ENCODE measurements around the gene EXOC3. TPM values are rescaled to one million over a fixed set of nuclear protein-coding genes. Genes with fewer than 3 reads are reported as not detected.

EXOC3 gene
- total RNA-seq: 10 to 100 TPM; 60.5 to 61.0 TPM
- polyA plus RNA-seq: 10 to 100 TPM; 34.8 to 43.2 TPM
- long read RNA-seq, donor 1, partial matches to known transcripts: 9 of 15 reads
- long read RNA-seq, donor 1, other reads (novel, unspliced or antisense): 0 of 15 reads
- long read RNA-seq, donor 2: 0 reads
- long read RNA-seq, donor 3, partial matches to known transcripts: 0 of 3 reads
- long read RNA-seq, donor 3, other reads (novel, unspliced or antisense): 0 of 3 reads
- long read RNA-seq, donor 4, partial matches to known transcripts: 5 of 5 reads
- long read RNA-seq, donor 4, other reads (novel, unspliced or antisense): 0 of 5 reads
- long read RNA-seq, donor 5, partial matches to known transcripts: 5 of 12 reads
- long read RNA-seq, donor 5, other reads (novel, unspliced or antisense): 0 of 12 reads

- DNase-seq: peak; percentile 73 to 85 (median 76)
- Histone ChIP-seq H3K4me1 (ENCODE audit: control insufficient read depth in 5 of 5, insufficient read depth in 5 of 5, low read length in 5 of 5) (peaks cover 0 to 19% (median 4%) of the 10 kb centered on the region in 5 donors), H3K9me3 (ENCODE audit: control insufficient read depth in 4 of 4, insufficient read depth in 3 of 4, low read length in 3 of 4) (no peaks in the 10 kb centered on the region), H3K4me3 (peak within 1 kb of the TSS; percentile 99), H3K9ac (ENCODE audit: insufficient read depth in 1 of 2, low read length in 2 of 2) (peak within 1 kb of the TSS; percentile 56 to 76), H3K36me3 (ENCODE audit: control insufficient read depth in 4 of 4, insufficient read depth in 4 of 4, low read length in 4 of 4) (peaks cover 0 to 10% (median 8%) of the 10 kb centered on the region in 4 donors), H3K27me3 (ENCODE audit: control insufficient read depth in 3 of 3, insufficient read depth in 3 of 3, low read length in 2 of 3) (no peaks in the 10 kb centered on the region), H3K27ac (ENCODE audit: low read depth in 1 of 2, low read length in 1 of 2) (peak within 1 kb of the TSS; percentile 62 to 92)
- WGBS, 2 donors: 5 to 7% methylated on average over 52 to 73 of the region's 73 CpGs
- TF ChIP-seq, protein P1, sequence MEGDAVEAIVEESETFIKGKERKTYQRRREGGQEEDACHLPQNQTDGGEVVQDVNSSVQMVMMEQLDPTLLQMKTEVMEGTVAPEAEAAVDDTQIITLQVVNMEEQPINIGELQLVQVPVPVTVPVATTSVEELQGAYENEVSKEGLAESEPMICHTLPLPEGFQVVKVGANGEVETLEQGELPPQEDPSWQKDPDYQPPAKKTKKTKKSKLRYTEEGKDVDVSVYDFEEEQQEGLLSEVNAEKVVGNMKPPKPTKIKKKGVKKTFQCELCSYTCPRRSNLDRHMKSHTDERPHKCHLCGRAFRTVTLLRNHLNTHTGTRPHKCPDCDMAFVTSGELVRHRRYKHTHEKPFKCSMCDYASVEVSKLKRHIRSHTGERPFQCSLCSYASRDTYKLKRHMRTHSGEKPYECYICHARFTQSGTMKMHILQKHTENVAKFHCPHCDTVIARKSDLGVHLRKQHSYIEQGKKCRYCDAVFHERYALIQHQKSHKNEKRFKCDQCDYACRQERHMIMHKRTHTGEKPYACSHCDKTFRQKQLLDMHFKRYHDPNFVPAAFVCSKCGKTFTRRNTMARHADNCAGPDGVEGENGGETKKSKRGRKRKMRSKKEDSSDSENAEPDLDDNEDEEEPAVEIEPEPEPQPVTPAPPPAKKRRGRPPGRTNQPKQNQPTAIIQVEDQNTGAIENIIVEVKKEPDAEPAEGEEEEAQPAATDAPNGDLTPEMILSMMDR (IDR thresholded peaks at IDR 0.05; ENCODE audit: control extremely low read depth, extremely low read depth): no peak
- ATAC-seq (ENCODE audit: insufficient read depth, low FRiP score): peak; percentile 89
These were observed at the start of gene EXOC3 for GRCh38 chr5:442335-443238. TSS of gene EXOC3 (plus strand) at chr5:443176. CDS start at chr5:446206, 3,030 bp downstream.

DNA sequence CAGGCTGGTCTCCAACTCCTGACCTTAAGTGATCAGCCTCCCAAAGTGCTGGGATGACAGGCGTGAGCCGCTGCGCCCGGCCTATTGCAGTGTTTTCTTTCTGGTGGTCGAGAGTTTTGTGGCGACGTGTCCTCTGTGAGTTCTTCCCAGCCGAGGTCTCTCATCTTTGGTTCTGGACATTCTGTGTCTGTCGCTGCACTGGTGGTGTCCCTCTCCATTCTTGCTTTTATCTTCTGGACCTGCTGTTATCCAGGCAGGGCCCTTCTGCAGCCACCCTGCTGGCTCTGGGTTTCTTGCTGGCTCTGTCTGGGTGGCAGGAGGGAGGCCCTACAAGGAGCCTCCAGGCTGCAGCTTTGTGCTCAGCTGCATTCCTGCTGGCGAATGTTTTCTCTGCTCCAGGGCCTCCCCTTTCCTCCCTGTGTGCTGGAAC, 49.1 kb upstream of the EXOC3 start:
- no peaks in the 10 kb centered on the region for H3K27me3 ChIP-seq (ENCODE audit: control insufficient read depth in 3 of 3, insufficient read depth in 3 of 3, low read length in 2 of 3)
- DNase-seq: peak in 1 of 3 donors; percentile 39

GRCh38 chr5:394671-395155, 48.3 kb upstream of the EXOC3 start:
- Histone ChIP-seq H3K36me3 (ENCODE audit: control insufficient read depth in 4 of 4, insufficient read depth in 4 of 4, low read length in 4 of 4) (no peaks in the 10 kb centered on the region), H3K4me3 (no peak overlapping the region), H3K4me1 (ENCODE audit: control insufficient read depth in 5 of 5, insufficient read depth in 5 of 5, low read length in 5 of 5) (peaks cover 0 to 18% (median 4%) of the 10 kb centered on the region in 5 donors), H3K9me3 (ENCODE audit: control insufficient read depth in 4 of 4, insufficient read depth in 3 of 4, low read length in 3 of 4) (no peaks in the 10 kb centered on the region), H3K27ac (ENCODE audit: low read depth in 1 of 2, low read length in 1 of 2) (peak overlapping the region in 1 of 2 donors; percentile 50), H3K27me3 (ENCODE audit: control insufficient read depth in 3 of 3, insufficient read depth in 3 of 3, low read length in 2 of 3) (no peaks in the 10 kb centered on the region), H3K9ac (ENCODE audit: insufficient read depth in 1 of 2, low read length in 2 of 2) (no peak overlapping the region)
- 81 to 90% methylated on average over 18 of the region's 18 CpGs for WGBS, 2 donors
- DNase-seq (no peak), ATAC-seq (ENCODE audit: insufficient read depth, low FRiP score) (no peak)
- TF ChIP-seq, protein P1 (IDR thresholded peaks at IDR 0.05; ENCODE audit: control extremely low read depth, extremely low read depth): no peak

More for the DNA sequence above, 49.1 kb upstream of the EXOC3 start:
- no peak overlapping the region for H3K4me3 ChIP-seq
- no peaks in the 10 kb centered on the region for H3K36me3 ChIP-seq (ENCODE audit: control insufficient read depth in 4 of 4, insufficient read depth in 4 of 4, low read length in 4 of 4)
- no peak for ATAC-seq (ENCODE audit: insufficient read depth, low FRiP score)
- no peak overlapping the region for H3K27ac ChIP-seq (ENCODE audit: low read depth in 1 of 2, low read length in 1 of 2)
- TF ChIP-seq, protein P1 (IDR thresholded peaks at IDR 0.05; ENCODE audit: control extremely low read depth, extremely low read depth): no peak
- peaks cover 0 to 10% (median 0%) of the 10 kb centered on the region in 5 donors for H3K4me1 ChIP-seq (ENCODE audit: control insufficient read depth in 5 of 5, insufficient read depth in 5 of 5, low read length in 5 of 5)
- H3K9ac ChIP-seq (ENCODE audit: insufficient read depth in 1 of 2, low read length in 2 of 2): no peak overlapping the region
- H3K9me3 ChIP-seq (ENCODE audit: control insufficient read depth in 4 of 4, insufficient read depth in 3 of 4, low read length in 3 of 4): no peaks in the 10 kb centered on the region
- WGBS, 2 donors: 87% methylated on average over 10 of the region's 10 CpGs

All from lung (tissue), 16 donors.